GM18867 (cell line): Measurements from ENCODE around the gene INKA2.

Source experiments
- ATAC-seq: cut with Tn5 transposase; IDR thresholded peaks from one replicate; pipeline ENCODE4 v1.9.1; 2021; ENCODE audit warnings: mild to moderate bottlenecking, moderate library complexity; ENCODE audit not compliant: unreplicated experiment

Gene INKA2

GRCh38 chr1:111706921-111707320, 32.3 kb downstream of the INKA2 start:
- ATAC-seq = no peak

GRCh38 chr1:111705841-111706240, 33.4 kb downstream of the INKA2 start:
- no peak for ATAC-seq

GRCh38 chr1:111704776-111705175, 34.4 kb downstream of the INKA2 start:
- no peak for ATAC-seq

- no peak for ATAC-seq
Measured at GRCh38 chr1:111704240-111704639, 35.0 kb downstream of the INKA2 start.

GRCh38 chr1:111702504-111703050, 36.6 kb downstream of the INKA2 start:
- no peak for ATAC-seq

- no peak for ATAC-seq
Measured at GRCh38 chr1:111699268-111699667, 39.9 kb downstream of the INKA2 start.

- no peak for ATAC-seq
Measured at GRCh38 chr1:111696330-111696729, 42.9 kb downstream of the INKA2 start.

- no peak for ATAC-seq
Measured at GRCh38 chr1:111695801-111696200, 43.4 kb downstream of the INKA2 start.

GRCh38 chr1:111691886-111692285, 47.3 kb downstream of the INKA2 start:
- no peak for ATAC-seq

- no peak for ATAC-seq
Measured at GRCh38 chr1:111690306-111690617, 48.9 kb downstream of the INKA2 start.
